ENCODE results near the gene NEDD9.

DNA sequence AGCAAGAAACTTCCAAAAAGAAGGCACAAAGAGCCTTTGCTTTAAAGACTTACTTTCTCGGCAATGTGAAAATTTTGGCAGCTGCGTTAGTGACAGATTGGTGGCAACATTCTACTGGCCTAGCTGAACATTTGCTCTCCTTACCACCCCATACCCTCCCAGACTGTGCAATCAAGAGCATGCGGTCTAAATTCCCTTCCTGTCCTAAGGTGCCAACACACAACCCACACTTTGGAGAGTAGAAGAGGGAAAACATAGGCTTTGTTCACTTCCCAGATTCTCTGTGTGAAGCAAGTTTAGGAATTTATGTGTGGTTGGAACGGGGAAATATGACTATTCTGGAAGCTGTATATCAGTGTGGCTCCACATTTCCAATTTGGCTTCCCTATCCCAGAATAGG lies 29.8 kb upstream of the NEDD9 start:
- TF ChIP-seq, protein P1, sequence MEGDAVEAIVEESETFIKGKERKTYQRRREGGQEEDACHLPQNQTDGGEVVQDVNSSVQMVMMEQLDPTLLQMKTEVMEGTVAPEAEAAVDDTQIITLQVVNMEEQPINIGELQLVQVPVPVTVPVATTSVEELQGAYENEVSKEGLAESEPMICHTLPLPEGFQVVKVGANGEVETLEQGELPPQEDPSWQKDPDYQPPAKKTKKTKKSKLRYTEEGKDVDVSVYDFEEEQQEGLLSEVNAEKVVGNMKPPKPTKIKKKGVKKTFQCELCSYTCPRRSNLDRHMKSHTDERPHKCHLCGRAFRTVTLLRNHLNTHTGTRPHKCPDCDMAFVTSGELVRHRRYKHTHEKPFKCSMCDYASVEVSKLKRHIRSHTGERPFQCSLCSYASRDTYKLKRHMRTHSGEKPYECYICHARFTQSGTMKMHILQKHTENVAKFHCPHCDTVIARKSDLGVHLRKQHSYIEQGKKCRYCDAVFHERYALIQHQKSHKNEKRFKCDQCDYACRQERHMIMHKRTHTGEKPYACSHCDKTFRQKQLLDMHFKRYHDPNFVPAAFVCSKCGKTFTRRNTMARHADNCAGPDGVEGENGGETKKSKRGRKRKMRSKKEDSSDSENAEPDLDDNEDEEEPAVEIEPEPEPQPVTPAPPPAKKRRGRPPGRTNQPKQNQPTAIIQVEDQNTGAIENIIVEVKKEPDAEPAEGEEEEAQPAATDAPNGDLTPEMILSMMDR (IDR thresholded peaks at IDR 0.05) = no peak
- TF ChIP-seq POLR2AphosphoS5 (IDR thresholded peaks at IDR 0.05) = no peak
